NCI-H345 treated with DMSO at 0.1 percent for 48 hours (cell line): ENCODE data around the gene CGGBP1.
"Not testable (repeated sequence)": the region's sequence is repeated elsewhere in the genome, so short reads cannot be mapped to it uniquely, and the experiment has no call there.

ENCODE experiments used
- DNase-seq: peaks from one replicate; lab custom pipeline; 2025; ENCODE audit not compliant: unreplicated experiment; lab: John Stamatoyannopoulos, UW

Gene CGGBP1

GRCh38 chr3:88034491-88035275 is 24.1 kb downstream of the CGGBP1 start:
- DNase-seq, result no peak

GRCh38 chr3:88033808-88034207 is 25.0 kb downstream of the CGGBP1 start:
- no peak for DNase-seq

GRCh38 chr3:88033079-88033478 is 25.7 kb downstream of the CGGBP1 start:
- no peak for DNase-seq

- DNase-seq, result no peak
Observed at GRCh38 chr3:88032245-88032644, 26.6 kb downstream of the CGGBP1 start.

GRCh38 chr3:88031642-88032077 is 27.1 kb downstream of the CGGBP1 start:
- DNase-seq, result peak; percentile 46

GRCh38 chr3:88030210-88030609 is 28.6 kb downstream of the CGGBP1 start:
- DNase-seq, result no peak

- no peak for DNase-seq
Observed at GRCh38 chr3:88028876-88029275, 29.9 kb downstream of the CGGBP1 start.

- no peak for DNase-seq
Observed at GRCh38 chr3:88025001-88025552, 33.7 kb downstream of the CGGBP1 start.

- no peak for DNase-seq
Observed at GRCh38 chr3:88019024-88019423, 39.8 kb downstream of the CGGBP1 start.

GRCh38 chr3:88015656-88016055 is 43.1 kb downstream of the CGGBP1 start:
- not testable (repeated sequence) for DNase-seq

GRCh38 chr3:88013592-88013991 is 45.2 kb downstream of the CGGBP1 start:
- DNase-seq, result no peak

- no peak for DNase-seq
Observed at GRCh38 chr3:88010810-88011209, 48.0 kb downstream of the CGGBP1 start.

- DNase-seq, result no peak
Observed at GRCh38 chr3:88009066-88009465, 49.7 kb downstream of the CGGBP1 start.

- DNase-seq, result no peak
Observed at GRCh38 chr3:88005066-88005465, 53.7 kb downstream of the CGGBP1 start.

GRCh38 chr3:88003115-88003755 is 55.6 kb downstream of the CGGBP1 start:
- DNase-seq, result peak; percentile 10

- DNase-seq, result no peak
Observed at GRCh38 chr3:88002448-88002847, 56.4 kb downstream of the CGGBP1 start.
